K562 treated with DMSO at 1 percent for 48 hours (cell line): ENCODE data around the gene PYROXD2. TPM values are rescaled to one million over a fixed set of nuclear protein-coding genes. Genes with fewer than 3 reads are reported as not detected.

Experiments
- total RNA-seq: library from RNA; unstranded; fragments of 300-600 nt; gene quantifications from 2 replicates; pipeline ENCODE4 v1.2.3, GENCODE V29; 2022; ENCODE audit warnings: low replicate concordance; ENCODE audit errors: extremely low read depth

Gene PYROXD2
- total RNA-seq: not detected in 2 replicates

DNA sequence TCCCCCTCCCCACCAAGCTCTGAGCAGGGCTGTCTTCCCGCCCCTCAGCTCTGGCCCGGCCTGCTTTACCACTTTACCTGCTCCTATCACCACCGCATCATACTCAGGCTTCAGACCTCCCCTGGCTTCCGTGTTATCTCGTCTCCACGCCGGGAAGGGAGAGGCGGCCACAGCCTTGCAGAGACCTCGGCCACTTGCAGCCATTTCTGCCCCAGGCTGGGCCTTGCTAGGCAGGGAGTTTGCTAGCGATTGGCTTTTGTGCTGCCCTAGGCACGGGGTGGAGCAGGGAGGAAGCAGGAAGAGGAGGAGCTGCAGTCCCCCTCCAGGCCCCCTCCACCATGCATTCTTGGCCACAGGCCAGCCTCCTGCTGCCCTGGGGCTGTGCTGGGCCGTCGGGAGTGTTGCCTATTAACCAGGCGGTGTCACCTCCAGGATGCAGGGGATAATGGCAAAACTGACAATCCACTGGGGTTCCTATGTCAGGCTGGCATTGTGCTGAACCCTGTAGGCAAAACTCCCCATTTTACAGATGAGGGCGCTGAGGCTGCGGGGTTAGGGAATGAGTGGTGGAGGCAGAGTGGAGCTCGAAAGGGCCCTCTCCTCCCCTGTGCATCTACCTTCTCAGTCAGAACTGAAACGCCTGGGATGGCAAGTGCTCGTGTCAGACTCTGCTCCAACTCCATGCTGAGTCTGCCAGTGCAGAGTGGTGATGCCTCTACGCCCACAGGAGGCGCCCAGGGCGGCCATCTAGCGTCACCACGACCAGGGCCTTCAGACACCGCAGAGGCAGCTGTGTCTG lies at the start of gene PYROXD2:
TSS of gene PYROXD2 (minus strand) at position 251 of the 799 bp plus-strand sequence. CDS start at position 204, 47 bp downstream.

DNA sequence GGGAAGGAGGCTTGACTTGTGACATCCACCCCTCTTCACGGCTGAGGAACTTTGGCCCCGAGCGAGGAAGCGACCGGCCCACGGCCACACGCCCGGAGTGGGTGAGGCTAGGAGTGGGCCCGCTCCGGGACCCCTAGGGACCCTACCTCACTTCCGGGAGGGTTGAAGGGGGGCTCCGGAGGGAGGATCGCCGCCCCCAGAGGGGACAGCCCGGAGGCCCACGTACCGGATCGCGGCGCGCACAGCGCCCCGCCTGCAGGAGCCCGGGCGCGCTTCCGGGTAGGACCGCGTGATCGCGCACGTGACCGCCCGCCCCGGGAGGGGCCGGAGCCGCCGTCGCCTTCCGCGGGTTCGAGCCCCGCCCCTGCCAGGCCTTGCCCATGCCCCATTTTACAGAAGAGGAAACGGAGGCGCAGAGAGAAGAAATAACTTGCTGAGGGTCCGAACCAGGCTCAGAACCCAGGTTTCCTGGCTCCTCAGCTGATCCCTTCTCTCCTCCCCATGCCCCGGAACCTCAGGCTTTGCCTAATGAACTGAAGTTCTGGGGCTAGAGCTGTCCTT lies 31.8 kb upstream of the PYROXD2 start, which contains the start of gene HPS1:
TSS of gene HPS1 (minus strand) at position 275 of the 561 bp plus-strand sequence. CDS start 3,695 bp downstream, outside the sequence.

Other genes starting within 250 kb of the PYROXD2 start
- not detected in 2 replicates for gene LOXL4, start 147.0 kb downstream of the PYROXD2 start, total RNA-seq
- not detected in 2 replicates for gene HPS1, start 31.8 kb upstream of the PYROXD2 start, total RNA-seq